Mucosa of descending colon (tissue), 3 donors: ENCODE results near the gene SLC16A8. TPM values are rescaled to one million over a fixed set of nuclear protein-coding genes. Genes with fewer than 3 reads are reported as not detected.

Experiments
- ATAC-seq: fragments of 200-7000 bp; cut with Tn5 transposase; one replicate; pipeline ENCODE4 v1.9.1; 2020; ENCODE audit warnings: mild to moderate bottlenecking, moderate library complexity
- DNase-seq, 3 donors: peaks; one replicate each; pipeline ENCODE4 v3.0.0-alpha.2; 2020
- H3K36me3 ChIP-seq: fragments of 200-600 bp; one replicate; pipeline ENCODE4 v1.8.0; 2021; ENCODE audit warnings: low read depth, mild to moderate bottlenecking
- H3K4me1 ChIP-seq: fragments of 200-600 bp; one replicate; pipeline ENCODE4 v1.8.0; 2021; ENCODE audit warnings: low read depth, mild to moderate bottlenecking
- H3K4me3 ChIP-seq: fragments of 200-600 bp; one replicate; pipeline ENCODE4 v1.8.0; 2021; ENCODE audit warnings: mild to moderate bottlenecking
- H3K9me3 ChIP-seq: fragments of 200-600 bp; one replicate; pipeline ENCODE4 v1.8.0; 2021; ENCODE audit warnings: mild to moderate bottlenecking
- CTCF ChIP-seq: fragments of 200-600 bp; IDR thresholded peaks from one replicate; pipeline ENCODE4 v1.8.0; 2022; ENCODE audit warnings: antibody characterized with exemption, mild to moderate bottlenecking
- intact Hi-C, 2 donors: fragments of 100-400 bp; cut with DNase I in 1 of 2; cut with micrococcal nuclease in 1 of 2; formaldehyde crosslinking; loops; one replicate each; pipeline versions ENCODE4 v1.11.0 to v1.11.1; 2022; cut with DNase I, micrococcal nuclease
- total RNA-seq, 3 donors: library from RNA; stranded (reverse); fragmentation: NEBNext Ultra II Directional in 2 of 3; extraction: Animal tissue kit (Norgen Biotek cat#: 25700) in 2 of 3; gene quantifications; one replicate each; pipeline versions ENCODE4 v1.2.1 to v1.2.4, GENCODE V29; 2021 to 2023
- donor health status: DM: no; HTN: no; CAD: no; lungs with moderate emphysema.
- donor health status: DM: no; HTN: no; CAD: no.
- donor health status: DM: no; HTN: yes; CAD: no.

The SLC16A8 gene
- total RNA-seq, 3 donors from 2014 or later, result not detected

GRCh38 chr22:38110863-38111852 lies 27.2 kb upstream of the SLC16A8 start:
- Histone ChIP-seq H3K36me3 (no peaks in the 10 kb centered on the region), H3K9me3 (no peaks in the 10 kb centered on the region), H3K4me1 (peaks cover 36% of the 10 kb centered on the region), H3K4me3 (no peak overlapping the region)
- ATAC-seq, result peak; percentile 61
- peak; percentile 74 to 86 (median 83) for DNase-seq
- intact Hi-C loops, result loop anchor here in 1 of 2 donors (10.0 kb wide), 1 partner anchor 244 kb away; no protein-coding TSS in a partner anchor
- no peak for TF ChIP-seq CTCF

GRCh38 chr22:38110008-38110862 lies 26.3 kb upstream of the SLC16A8 start, which contains the start of gene BAIAP2L2:
BAIAP2L2 (minus strand) TSS chr22:38110684; CDS start chr22:38110525, 159 bp downstream.
- H3K4me3 ChIP-seq, result peak within 1 kb of the TSS; percentile 26
- DNase-seq (peak; percentile 77 to 84 (median 82)), ATAC-seq (peak; percentile 70)
- no peaks in the 10 kb centered on the region for H3K36me3 ChIP-seq
- no peak for TF ChIP-seq CTCF
- intact Hi-C loops, result loop anchor here in 1 of 2 donors (10.0 kb wide), 1 partner anchor 245 kb away; no protein-coding TSS in a partner anchor
- H3K9me3 ChIP-seq, result no peaks in the 10 kb centered on the region
- H3K4me1 ChIP-seq, result peaks cover 36% of the 10 kb centered on the region

- H3K4me3 ChIP-seq, result no peak overlapping the region
Measured at GRCh38 chr22:38109371-38110001, 25.5 kb upstream of the SLC16A8 start.

GRCh38 chr22:38108561-38109319 lies 24.8 kb upstream of the SLC16A8 start:
- peaks cover 36% of the 10 kb centered on the region for H3K4me1 ChIP-seq
- peak; percentile 12 for ATAC-seq
- no peaks in the 10 kb centered on the region for H3K36me3 ChIP-seq
- H3K4me3 ChIP-seq, result no peak overlapping the region
- no peak for TF ChIP-seq CTCF
- intact Hi-C loops, result no loop called here
- H3K9me3 ChIP-seq, result no peaks in the 10 kb centered on the region
- peak in 2 of 3 donors; percentile 24 to 39 for DNase-seq

More at GRCh38 chr22:38109371-38110001, 25.5 kb upstream of the SLC16A8 start:
- ATAC-seq (no peak), DNase-seq (peak in 1 of 3 donors; percentile 42)
- Histone ChIP-seq H3K9me3 (no peaks in the 10 kb centered on the region), H3K36me3 (no peaks in the 10 kb centered on the region), H3K4me1 (peaks cover 36% of the 10 kb centered on the region)
- intact Hi-C loops, result loop anchor here in 1 of 2 donors (10.0 kb wide), 1 partner anchor 245 kb away; no protein-coding TSS in a partner anchor
- no peak for TF ChIP-seq CTCF
